SK-N-SH (cell line): ENCODE results near the gene LHFPL6. TPM values are rescaled to one million over a fixed set of nuclear protein-coding genes. Genes with fewer than 3 reads are reported as not detected.

Experiments
- CTCF ChIA-PET: fragments of 300-600, 350-600 bp; formaldehyde crosslinking; extraction: SDS; loops from one replicate; lab custom pipeline; 2021; lab: Yijun Ruan, JAX
- POLR2A ChIA-PET: fragments of 350-600 bp; sonication (Branson Sonifier 250); formaldehyde crosslinking; extraction: SDS; loops from one replicate; lab custom pipeline; 2020; ENCODE audit warnings: antibody characterized with exemption, inconsistent platforms; lab: Yijun Ruan, JAX
- DNase-seq: peaks from one replicate; pipeline ENCODE4 v3.0.0; 2012
- H2AFZ ChIP-seq: fragments of 200-600 bp; sonication (generic); 2 replicates; pipeline ENCODE4 v1.8.1; 2016; ENCODE audit warnings: antibody characterized with exemption, mild to moderate bottlenecking, low read depth
- H3F3A ChIP-seq: fragments of 200-600 bp; sonication (generic); replicated peaks from 2 replicates; pipeline ENCODE3; 2016; ENCODE audit warnings: antibody characterized with exemption, mild to moderate bottlenecking; ENCODE audit not compliant: insufficient read depth
- H3K27ac ChIP-seq, 2 experiments: fragments of 200-500 bp in 1 of 2; fragments of 200-600 bp in 1 of 2; sonication (Bioruptor generic) in 1 of 2; sonication (generic), shearing (Covaris generic) in 1 of 2; 2 replicates each; pipeline versions ENCODE4 v1.5.1 to v1.6.1; 2014 to 2016; ENCODE audit warnings: low read depth in 2 of 2, inconsistent platforms in 1 of 2, low read length in 1 of 2, mild to moderate bottlenecking in 1 of 2, mixed read lengths in 1 of 2
- H3K27me3 ChIP-seq: fragments of 200-600 bp; sonication (generic), shearing (Covaris generic); 2 replicates; pipeline ENCODE4 v1.6.1; 2016; ENCODE audit warnings: mixed run types; ENCODE audit not compliant: insufficient read depth
- H3K36me3 ChIP-seq, 2 experiments: fragments of 200-500 bp in 1 of 2; fragments of 200-600 bp in 1 of 2; sonication (Bioruptor generic) in 1 of 2; sonication (generic) in 1 of 2; replicated peaks in 1 of 2; 2 replicates each; pipeline versions ENCODE3 to v1.5.1; 2014 to 2016; ENCODE audit warnings: low read length in 1 of 2, mild to moderate bottlenecking in 1 of 2; ENCODE audit not compliant: insufficient read depth in 2 of 2, control insufficient read depth in 1 of 2
- H3K4me1 ChIP-seq, 2 experiments: fragments of 200-500 bp in 1 of 2; fragments of 200-600 bp in 1 of 2; sonication (Bioruptor generic) in 1 of 2; sonication (generic), shearing (Covaris generic) in 1 of 2; 2 replicates each; pipeline versions ENCODE4 v1.5.1 to v1.6.1; 2014 to 2016; ENCODE audit warnings: low read depth in 1 of 2, low read length in 1 of 2, mixed run types in 1 of 2; ENCODE audit not compliant: insufficient read depth in 2 of 2, control insufficient read depth in 1 of 2
- H3K4me2 ChIP-seq: fragments of 200-600 bp; sonication (generic), shearing (Covaris generic); 2 replicates; pipeline ENCODE4 v1.6.1; 2017; ENCODE audit warnings: mixed run types
- H3K4me3 ChIP-seq, 2 experiments: fragments of 200-500 bp in 1 of 2; fragments of 200-600 bp in 1 of 2; sonication (Bioruptor generic) in 1 of 2; sonication (generic), shearing (Covaris generic) in 1 of 2; 2 replicates each; pipeline versions ENCODE4 v1.5.1 to v1.8.1; 2014 to 2016; ENCODE audit warnings: low read depth in 2 of 2, inconsistent platforms in 1 of 2, low read length in 1 of 2, mild to moderate bottlenecking in 1 of 2, mixed read lengths in 1 of 2, moderate library complexity in 1 of 2
- H3K79me2 ChIP-seq: fragments of 200-600 bp; sonication (generic); 2 replicates; pipeline ENCODE4 v1.8.1; 2017; ENCODE audit warnings: mild to moderate bottlenecking; ENCODE audit not compliant: insufficient read depth
- H3K9ac ChIP-seq: fragments of 200-600 bp; sonication (generic); 2 replicates; pipeline ENCODE4 v1.6.1; 2017; ENCODE audit warnings: mixed run types
- H3K9me2 ChIP-seq: fragments of 200-600 bp; sonication (generic); 2 replicates; pipeline ENCODE4 v1.6.1; 2017; ENCODE audit warnings: mixed run types
- H3K9me3 ChIP-seq: fragments of 200-600 bp; sonication (generic); 2 replicates; pipeline ENCODE4 v1.6.1; 2017; ENCODE audit warnings: mixed run types, mild to moderate bottlenecking, moderate library complexity
- H4K20me1 ChIP-seq: fragments of 200-600 bp; sonication (generic); 2 replicates; pipeline ENCODE4 v1.6.1; 2017; ENCODE audit warnings: mild to moderate bottlenecking, mixed run types; ENCODE audit not compliant: insufficient read depth
- EZH2phosphoT487 ChIP-seq: fragments of 200-600 bp; sonication (generic); IDR thresholded peaks from 2 replicates; pipeline ENCODE4 v1.6.1; 2017; ENCODE audit warnings: low read depth, mixed run types, mild to moderate bottlenecking, antibody characterized with exemption, moderate library complexity, borderline replicate concordance
- JUND ChIP-seq: IDR thresholded peaks from 2 replicates; pipeline ENCODE4 v1.4.0; 2012
- NFIC ChIP-seq: IDR thresholded peaks from 2 replicates; pipeline ENCODE4 v1.4.0; 2012; ENCODE audit warnings: borderline replicate concordance
- NRF1 ChIP-seq: IDR thresholded peaks from 2 replicates; pipeline ENCODE4 v1.6.1; 2012; ENCODE audit warnings: low read depth, mild to moderate bottlenecking, low read length
- PBX3 ChIP-seq: IDR thresholded peaks from 2 replicates; pipeline ENCODE4; 2012
- RAD21 ChIP-seq: IDR thresholded peaks from 2 replicates; pipeline ENCODE4 v1.6.1; 2012; ENCODE audit warnings: mild to moderate bottlenecking, low read length
- TAF1 ChIP-seq: IDR thresholded peaks from 2 replicates; pipeline ENCODE4 v1.6.1; 2012; ENCODE audit warnings: low read depth, mild to moderate bottlenecking, low read length, moderate library complexity, borderline replicate concordance
- TCF12 ChIP-seq: IDR thresholded peaks from 2 replicates; pipeline ENCODE4 v1.4.0; 2012
- USF1 ChIP-seq: IDR thresholded peaks from 2 replicates; pipeline ENCODE4 v1.4.0; 2012; ENCODE audit warnings: low read depth, borderline replicate concordance
- ZBTB33 ChIP-seq: IDR thresholded peaks from 2 replicates; pipeline ENCODE4 v1.4.0; 2012; ENCODE audit warnings: low read depth, borderline replicate concordance
- WGBS: methylation state at CpG from one replicate; pipeline ENCODE4 v1.1.6; 2017; ENCODE audit warnings: low lambda C conversion rate; 5-methylcytosine and 5-hydroxymethylcytosine counted together
- polyA plus RNA-seq, 3 experiments: library from polyadenylated mRNA; depleted of rRNA; stranded (reverse); fragments of >200 nt; gene quantifications; 2 replicates each; pipeline ENCODE4 v1.2.3, GENCODE V29; 2012

The LHFPL6 gene
- polyA plus RNA-seq, 1 of the 3 experiments (the other 2 are of a cell fraction), result 22.2 TPM

- Histone ChIP-seq H3K27ac (no peak overlapping the region), H3K4me1 (no peaks in the 10 kb centered on the region; a peak in 1 of 4 replicates), H3K36me3 (no peaks in the 10 kb centered on the region), H4K20me1 (no peaks in the 10 kb centered on the region), H3K4me3 (no peak overlapping the region), H3K4me2 (no peak overlapping the region), H3K79me2 (no peaks in the 10 kb centered on the region), H3K9ac (no peak overlapping the region), H2AFZ (no peak overlapping the region), H3K27me3 (no peaks in the 10 kb centered on the region), H3K9me3 (no peaks in the 10 kb centered on the region), H3K9me2 (no peaks in the 10 kb centered on the region), H3F3A (no peaks in the 10 kb centered on the region)
- ChIA-PET POLR2A (no interaction called here), CTCF (interaction anchor here (1.3 kb wide), 1 partner anchor 13 kb away, joined by 4 read pairs; no protein-coding TSS in a partner anchor)
- 92% methylated on average over 3 of the region's 3 CpGs for WGBS
- DNase-seq, result no peak
- no peak for TF ChIP-seq PBX3
These were observed 133.3 kb downstream of the LHFPL6 start for GRCh38 chr13:39469676-39470075.

- H4K20me1 ChIP-seq, result no peaks in the 10 kb centered on the region
- H3K4me2 ChIP-seq, result no peak overlapping the region
- H3K4me3 ChIP-seq, result no peak overlapping the region
- H3K9me2 ChIP-seq, result no peaks in the 10 kb centered on the region
- ChIA-PET POLR2A (no interaction called here), CTCF (no interaction called here)
- H2AFZ ChIP-seq, result no peak overlapping the region
- no peaks in the 10 kb centered on the region; a peak in 1 of 4 replicates for H3K4me1 ChIP-seq
- H3K36me3 ChIP-seq, result no peaks in the 10 kb centered on the region
- no peak for DNase-seq
- TF ChIP-seq TCF12 (no peak), RAD21 (no peak), NFIC (no peak), USF1 (no peak), ZBTB33 (no peak), NRF1 (no peak)
- H3K9me3 ChIP-seq, result no peaks in the 10 kb centered on the region
- H3K27ac ChIP-seq, result no peak overlapping the region
- no peak overlapping the region for H3K9ac ChIP-seq
- no peaks in the 10 kb centered on the region for H3K27me3 ChIP-seq
- no peaks in the 10 kb centered on the region for H3K79me2 ChIP-seq
- no peaks in the 10 kb centered on the region for H3F3A ChIP-seq
These were observed 134.7 kb downstream of the LHFPL6 start for GRCh38 chr13:39468306-39468705.

- Histone ChIP-seq H3K9ac (no peak overlapping the region), H3K79me2 (no peaks in the 10 kb centered on the region), H3K4me3 (no peak overlapping the region), H4K20me1 (no peaks in the 10 kb centered on the region), H3K27me3 (no peaks in the 10 kb centered on the region), H3F3A (no peaks in the 10 kb centered on the region), H3K36me3 (no peaks in the 10 kb centered on the region), H3K9me2 (no peaks in the 10 kb centered on the region), H3K9me3 (no peaks in the 10 kb centered on the region), H3K4me1 (no peaks in the 10 kb centered on the region; a peak in 2 of 4 replicates), H3K27ac (no peak overlapping the region), H2AFZ (no peak overlapping the region), H3K4me2 (no peak overlapping the region)
- POLR2A ChIA-PET, result no interaction called here
- CTCF ChIA-PET, result no interaction called here
- DNase-seq, result no peak
- 79% methylated on average over 1 of the region's 1 CpG for WGBS
- TF ChIP-seq JUND, result no peak
- no peak for TF ChIP-seq TAF1
- TF ChIP-seq TCF12, result no peak
- TF ChIP-seq EZH2phosphoT487, result no peak
These were observed 139.4 kb downstream of the LHFPL6 start for GRCh38 chr13:39463611-39464010.
